Measurements from ENCODE around the gene ACTRT2.

Gene ACTRT2

GRCh38 chr1:3005771-3006170 lies 15.5 kb upstream of the ACTRT2 start:
- H3K36me3 Mint-ChIP-seq (ENCODE audit: low read depth) = peaks cover 12% of the 10 kb centered on the region
- peaks cover 5% of the 10 kb centered on the region for H3K27me3 Mint-ChIP-seq
- no peak overlapping the region for H3K27ac Mint-ChIP-seq
- peaks cover 16% of the 10 kb centered on the region for H3K9me3 Mint-ChIP-seq
- H3K4me3 Mint-ChIP-seq = no peak overlapping the region
- H3K4me1 Mint-ChIP-seq (ENCODE audit: low read depth) = no peaks in the 10 kb centered on the region

- Mint-ChIP-seq H3K4me1 (ENCODE audit: low read depth) (no peaks in the 10 kb centered on the region), H3K27ac (no peak overlapping the region), H3K9me3 (peaks cover 16% of the 10 kb centered on the region), H3K4me3 (no peak overlapping the region), H3K27me3 (peaks cover 9% of the 10 kb centered on the region), H3K36me3 (ENCODE audit: low read depth) (peaks cover 12% of the 10 kb centered on the region)
Observed at GRCh38 chr1:3007298-3008147, 13.7 kb upstream of the ACTRT2 start.

- peaks cover 12% of the 10 kb centered on the region for H3K36me3 Mint-ChIP-seq (ENCODE audit: low read depth)
- peaks cover 14% of the 10 kb centered on the region for H3K27me3 Mint-ChIP-seq
- H3K4me3 Mint-ChIP-seq = no peak overlapping the region
- H3K27ac Mint-ChIP-seq = no peak overlapping the region
- H3K9me3 Mint-ChIP-seq = peaks cover 16% of the 10 kb centered on the region
- H3K4me1 Mint-ChIP-seq (ENCODE audit: low read depth) = no peaks in the 10 kb centered on the region
Observed at GRCh38 chr1:3009021-3009420, 12.2 kb upstream of the ACTRT2 start.

GRCh38 chr1:3009556-3009955 lies 11.7 kb upstream of the ACTRT2 start:
- Mint-ChIP-seq H3K27ac (no peak overlapping the region), H3K9me3 (peaks cover 16% of the 10 kb centered on the region), H3K4me1 (ENCODE audit: low read depth) (no peaks in the 10 kb centered on the region), H3K27me3 (peaks cover 18% of the 10 kb centered on the region), H3K4me3 (no peak overlapping the region), H3K36me3 (ENCODE audit: low read depth) (peaks cover 12% of the 10 kb centered on the region)

- Mint-ChIP-seq H3K27ac (no peak overlapping the region), H3K4me1 (ENCODE audit: low read depth) (no peaks in the 10 kb centered on the region), H3K36me3 (ENCODE audit: low read depth) (peaks cover 12% of the 10 kb centered on the region), H3K9me3 (peaks cover 16% of the 10 kb centered on the region), H3K27me3 (peaks cover 18% of the 10 kb centered on the region), H3K4me3 (no peak overlapping the region)
Observed at GRCh38 chr1:3011127-3011526, 10.1 kb upstream of the ACTRT2 start.

GRCh38 chr1:3011631-3012455 lies 9.4 kb upstream of the ACTRT2 start:
- Mint-ChIP-seq H3K27me3 (peaks cover 18% of the 10 kb centered on the region), H3K36me3 (ENCODE audit: low read depth) (peaks cover 8% of the 10 kb centered on the region), H3K9me3 (peaks cover 13% of the 10 kb centered on the region), H3K27ac (no peak overlapping the region), H3K4me3 (no peak overlapping the region), H3K4me1 (ENCODE audit: low read depth) (no peaks in the 10 kb centered on the region)

GRCh38 chr1:3012456-3013291 lies 8.6 kb upstream of the ACTRT2 start:
- Mint-ChIP-seq H3K9me3 (peaks cover 11% of the 10 kb centered on the region), H3K4me1 (ENCODE audit: low read depth) (no peaks in the 10 kb centered on the region), H3K27me3 (peaks cover 18% of the 10 kb centered on the region), H3K27ac (no peak overlapping the region), H3K36me3 (ENCODE audit: low read depth) (peaks cover 5% of the 10 kb centered on the region), H3K4me3 (no peak overlapping the region)

GRCh38 chr1:3013371-3014049 lies 7.8 kb upstream of the ACTRT2 start:
- Mint-ChIP-seq H3K9me3 (peaks cover 5% of the 10 kb centered on the region), H3K4me1 (ENCODE audit: low read depth) (no peaks in the 10 kb centered on the region), H3K36me3 (ENCODE audit: low read depth) (no peaks in the 10 kb centered on the region), H3K4me3 (no peak overlapping the region), H3K27me3 (peaks cover 14% of the 10 kb centered on the region), H3K27ac (no peak overlapping the region)

GRCh38 chr1:3014050-3014440 lies 7.2 kb upstream of the ACTRT2 start:
- no peaks in the 10 kb centered on the region for H3K36me3 Mint-ChIP-seq (ENCODE audit: low read depth)
- peaks cover 14% of the 10 kb centered on the region for H3K27me3 Mint-ChIP-seq
- no peak overlapping the region for H3K4me3 Mint-ChIP-seq
- H3K4me1 Mint-ChIP-seq (ENCODE audit: low read depth) = no peaks in the 10 kb centered on the region
- no peaks in the 10 kb centered on the region for H3K9me3 Mint-ChIP-seq
- H3K27ac Mint-ChIP-seq = no peak overlapping the region

GRCh38 chr1:3014443-3015268 lies 6.6 kb upstream of the ACTRT2 start:
- H3K4me3 Mint-ChIP-seq = no peak overlapping the region
- H3K36me3 Mint-ChIP-seq (ENCODE audit: low read depth) = no peaks in the 10 kb centered on the region

GRCh38 chr1:3015269-3015635 lies 6.0 kb upstream of the ACTRT2 start:
- no peak overlapping the region for H3K27ac Mint-ChIP-seq
- no peaks in the 10 kb centered on the region for H3K4me1 Mint-ChIP-seq (ENCODE audit: low read depth)
- no peaks in the 10 kb centered on the region for H3K9me3 Mint-ChIP-seq
- H3K36me3 Mint-ChIP-seq (ENCODE audit: low read depth) = no peaks in the 10 kb centered on the region
- no peak overlapping the region for H3K4me3 Mint-ChIP-seq
- H3K27me3 Mint-ChIP-seq = peaks cover 14% of the 10 kb centered on the region

More at GRCh38 chr1:3014443-3015268, 6.6 kb upstream of the ACTRT2 start:
- Mint-ChIP-seq H3K27me3 (peaks cover 14% of the 10 kb centered on the region), H3K27ac (no peak overlapping the region), H3K9me3 (no peaks in the 10 kb centered on the region), H3K4me1 (ENCODE audit: low read depth) (no peaks in the 10 kb centered on the region)

GRCh38 chr1:3015744-3016143 lies 5.5 kb upstream of the ACTRT2 start:
- Mint-ChIP-seq H3K27ac (no peak overlapping the region), H3K4me1 (ENCODE audit: low read depth) (no peaks in the 10 kb centered on the region), H3K4me3 (no peak overlapping the region), H3K36me3 (ENCODE audit: low read depth) (no peaks in the 10 kb centered on the region), H3K9me3 (no peaks in the 10 kb centered on the region), H3K27me3 (peaks cover 14% of the 10 kb centered on the region)

GRCh38 chr1:3016641-3017439 lies 4.4 kb upstream of the ACTRT2 start:
- no peaks in the 10 kb centered on the region for H3K36me3 Mint-ChIP-seq (ENCODE audit: low read depth)

More at GRCh38 chr1:3016641-3017439, 4.4 kb upstream of the ACTRT2 start:
- peaks cover 9% of the 10 kb centered on the region for H3K27me3 Mint-ChIP-seq
- H3K27ac Mint-ChIP-seq = no peak overlapping the region
- H3K4me1 Mint-ChIP-seq (ENCODE audit: low read depth) = no peaks in the 10 kb centered on the region
- no peak overlapping the region for H3K4me3 Mint-ChIP-seq
- H3K9me3 Mint-ChIP-seq = no peaks in the 10 kb centered on the region

Data from stimulated activated naive CD8-positive, alpha-beta T cell treated with anti-CD3 and anti-CD28 coated beads, Interleukin-15, Interleukin-2, amounts not matched to agents 100 ng/mL and 50 ng/mL, for 24 hours (primary cell).